ENCODE measurements around the gene POPDC3.
"Not testable (repeated sequence)": the region's sequence is repeated elsewhere in the genome, so short reads cannot be mapped to it uniquely, and the experiment has no call there.

The POPDC3 gene

GRCh38 chr6:105179244-105180065 is at the start of gene POPDC3:
TSS of gene POPDC3 (minus strand) at chr6:105180014. CDS start at chr6:105161909, 18,105 bp downstream.
- DNase-seq (ENCODE audit: low spot score): peak; percentile 43

- no peak for DNase-seq (ENCODE audit: low spot score)
Measured at GRCh38 chr6:105227295-105227767, 47.5 kb upstream of the POPDC3 start.

- DNase-seq (ENCODE audit: low spot score): no peak
Measured at GRCh38 chr6:105226598-105227294, 46.9 kb upstream of the POPDC3 start.

GRCh38 chr6:105223242-105223641 is 43.4 kb upstream of the POPDC3 start:
- DNase-seq (ENCODE audit: low spot score): no peak

GRCh38 chr6:105221219-105221618 is 41.4 kb upstream of the POPDC3 start:
- not testable (repeated sequence) for DNase-seq (ENCODE audit: low spot score)

GRCh38 chr6:105220186-105220585 is 40.4 kb upstream of the POPDC3 start:
- DNase-seq (ENCODE audit: low spot score): no peak

GRCh38 chr6:105219218-105219617 is 39.4 kb upstream of the POPDC3 start:
- not testable (repeated sequence) for DNase-seq (ENCODE audit: low spot score)

GRCh38 chr6:105215506-105215905 is 35.7 kb upstream of the POPDC3 start:
- DNase-seq (ENCODE audit: low spot score): no peak

GRCh38 chr6:105214668-105215067 is 34.9 kb upstream of the POPDC3 start:
- DNase-seq (ENCODE audit: low spot score): no peak

GRCh38 chr6:105213272-105213671 is 33.5 kb upstream of the POPDC3 start:
- DNase-seq (ENCODE audit: low spot score): no peak

GRCh38 chr6:105212587-105212986 is 32.8 kb upstream of the POPDC3 start:
- no peak for DNase-seq (ENCODE audit: low spot score)

GRCh38 chr6:105211831-105212230 is 32.0 kb upstream of the POPDC3 start:
- DNase-seq (ENCODE audit: low spot score): no peak

- no peak for DNase-seq (ENCODE audit: low spot score)
Measured at GRCh38 chr6:105210932-105211531, 31.2 kb upstream of the POPDC3 start.

- DNase-seq (ENCODE audit: low spot score): no peak
Measured at GRCh38 chr6:105209950-105210706, 30.3 kb upstream of the POPDC3 start.

- DNase-seq (ENCODE audit: low spot score): no peak
Measured at GRCh38 chr6:105207524-105208269, 27.9 kb upstream of the POPDC3 start.

- DNase-seq (ENCODE audit: low spot score): no peak
Measured at GRCh38 chr6:105204768-105205167, 25.0 kb upstream of the POPDC3 start.

GRCh38 chr6:105204331-105204730 is 24.5 kb upstream of the POPDC3 start:
- DNase-seq (ENCODE audit: low spot score): no peak

- no peak for DNase-seq (ENCODE audit: low spot score)
Measured at GRCh38 chr6:105202486-105202885, 22.7 kb upstream of the POPDC3 start.

GRCh38 chr6:105200133-105200730 is 20.4 kb upstream of the POPDC3 start:
- DNase-seq (ENCODE audit: low spot score): no peak

GRCh38 chr6:105199711-105200110 is 19.9 kb upstream of the POPDC3 start:
- no peak for DNase-seq (ENCODE audit: low spot score)

- DNase-seq (ENCODE audit: low spot score): no peak
Measured at GRCh38 chr6:105196076-105196475, 16.3 kb upstream of the POPDC3 start.

Data from putamen (tissue), 1 donor.